ENCODE data around the gene DCN.

DCN gene

DNA sequence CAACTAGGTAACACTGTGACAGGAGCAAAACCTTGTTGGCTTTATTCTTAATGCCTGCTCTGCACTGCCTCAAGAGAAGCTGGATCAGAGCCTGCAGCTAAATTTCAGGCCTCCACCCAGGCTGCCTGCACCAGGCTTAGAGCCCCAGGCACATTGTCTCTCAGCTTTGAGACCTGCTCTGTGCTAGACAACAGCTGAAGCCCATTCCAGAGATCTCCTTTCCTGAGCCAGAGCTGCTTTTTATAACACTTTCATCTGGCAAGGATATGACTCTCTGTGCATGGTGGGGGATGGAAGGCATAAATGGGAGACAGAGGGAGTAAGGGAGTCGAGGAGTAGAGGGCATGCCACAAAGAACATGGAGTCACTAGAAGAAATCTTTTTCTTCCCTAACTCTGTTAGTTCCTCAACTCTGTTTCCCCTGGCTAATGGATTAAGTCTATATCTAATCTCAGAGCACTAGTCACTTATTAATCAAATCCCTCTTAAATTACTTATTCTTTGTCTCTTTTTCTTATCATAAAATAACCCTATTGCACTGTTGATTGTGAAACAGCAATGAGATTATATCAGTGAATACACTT, 44.2 kb downstream of the DCN start:
- no peak for DNase-seq (ENCODE audit: low spot score)

DNA sequence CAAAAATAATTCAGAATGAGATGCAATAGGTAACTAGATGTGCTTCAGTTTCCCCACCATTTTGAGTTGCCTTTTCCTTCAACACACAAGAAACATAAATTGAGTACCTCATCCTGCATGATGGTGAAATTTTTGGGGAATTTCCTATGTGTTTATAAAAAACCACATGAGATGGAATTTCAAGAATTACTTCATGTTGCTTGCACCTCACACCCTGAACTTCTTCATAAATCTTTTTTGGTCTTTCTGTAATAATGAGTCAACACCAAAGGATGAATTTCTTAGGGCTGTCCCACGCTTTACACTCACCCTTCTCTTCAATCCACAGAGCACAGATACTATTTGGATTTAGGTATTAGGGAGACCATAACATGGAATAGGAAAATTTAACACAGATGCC, 48.7 kb downstream of the DCN start:
- no peak for DNase-seq (ENCODE audit: low spot score)

DNA sequence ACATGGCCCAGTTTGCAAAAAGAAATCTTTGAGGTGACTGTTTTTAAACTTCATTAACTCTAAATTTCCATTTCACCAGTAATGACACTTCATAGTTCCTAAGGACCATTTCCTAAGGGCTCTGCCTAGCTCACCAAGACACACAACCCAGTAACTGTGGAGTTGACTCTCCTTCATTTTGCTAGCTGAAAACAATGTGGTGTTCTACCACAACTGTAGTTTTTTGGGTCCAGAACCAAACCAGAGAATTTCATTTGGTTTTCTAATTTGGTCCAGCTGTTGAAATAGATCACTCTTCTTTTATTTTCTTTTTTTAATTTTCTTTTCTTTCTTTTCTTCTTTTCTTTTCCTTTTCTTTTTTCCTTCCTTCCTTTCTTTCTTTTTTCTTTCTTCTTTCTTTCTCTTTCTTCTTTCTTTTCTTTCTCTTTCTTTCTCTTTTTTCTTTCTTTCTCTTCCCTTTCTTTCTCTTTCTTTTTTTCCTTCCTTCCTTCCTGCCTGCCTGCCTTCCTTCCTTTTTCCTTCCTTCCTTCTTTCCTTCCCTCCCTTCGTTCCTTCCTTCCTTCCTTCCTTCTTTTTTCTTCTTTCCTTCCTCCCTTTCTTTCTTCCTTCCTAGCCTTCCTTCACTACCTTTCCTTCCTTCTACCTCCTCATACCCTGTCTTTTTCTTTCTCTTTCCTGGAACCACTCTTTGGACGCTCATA, 52.8 kb downstream of the DCN start:
- DNase-seq (ENCODE audit: low spot score): no peak

DNA sequence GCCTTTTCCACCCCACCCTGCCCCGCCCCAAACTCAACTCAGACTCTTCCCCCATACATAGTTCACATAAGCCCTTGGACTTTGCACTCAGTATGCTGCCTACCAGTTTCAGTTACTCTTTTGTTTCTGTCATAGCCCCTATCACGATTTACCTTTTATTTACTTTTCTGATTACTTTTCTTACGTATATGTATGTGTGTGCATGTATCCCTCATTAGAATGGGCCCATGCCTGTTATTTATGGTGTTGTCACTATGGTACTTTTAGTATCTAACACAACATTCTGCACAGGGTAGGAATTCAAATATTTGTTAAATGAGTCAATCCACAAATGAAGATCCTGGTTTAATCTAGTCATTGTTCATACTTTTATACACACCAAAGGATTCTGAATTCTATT, 54.9 kb downstream of the DCN start:
- no peak for DNase-seq (ENCODE audit: low spot score)

DNA sequence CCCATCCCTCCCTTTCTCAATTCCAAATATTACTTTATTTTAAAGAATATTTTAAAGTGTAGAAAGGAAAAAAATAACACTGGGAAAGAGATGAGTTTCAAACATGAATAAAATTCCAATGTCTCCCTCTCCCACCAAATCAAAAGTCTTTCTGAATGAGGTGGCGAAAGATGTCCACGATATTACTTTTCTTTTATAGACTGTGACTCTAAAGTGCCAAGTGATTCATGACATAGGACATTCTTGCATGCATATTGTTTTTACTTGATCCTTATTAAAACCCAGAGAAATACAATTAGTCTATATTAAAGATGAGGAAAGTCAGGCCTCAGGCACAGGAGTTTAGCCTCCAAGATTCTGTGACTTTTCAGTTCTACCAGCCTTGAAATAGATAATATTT, 55.3 kb downstream of the DCN start:
- no peak for DNase-seq (ENCODE audit: low spot score)

DNA sequence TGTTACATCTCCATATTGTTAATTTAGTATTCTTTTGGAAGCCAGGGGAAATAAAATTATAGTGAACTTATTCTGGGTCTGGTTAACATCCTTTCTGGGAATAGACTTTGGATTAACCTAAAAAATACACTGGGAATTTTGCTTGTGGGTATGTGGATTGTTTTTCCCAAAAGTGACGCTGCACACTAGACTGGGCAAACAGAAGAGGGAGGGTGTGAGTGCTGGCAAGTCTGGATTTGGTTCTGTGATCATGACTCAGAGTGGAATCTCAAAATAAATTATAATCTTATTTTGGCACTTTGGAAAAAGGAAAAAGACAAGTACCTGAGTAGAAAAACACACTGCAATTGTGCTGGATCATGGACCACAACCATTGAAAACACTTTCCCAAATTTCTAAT, 56.1 kb downstream of the DCN start:
- DNase-seq (ENCODE audit: low spot score): no peak

DNA sequence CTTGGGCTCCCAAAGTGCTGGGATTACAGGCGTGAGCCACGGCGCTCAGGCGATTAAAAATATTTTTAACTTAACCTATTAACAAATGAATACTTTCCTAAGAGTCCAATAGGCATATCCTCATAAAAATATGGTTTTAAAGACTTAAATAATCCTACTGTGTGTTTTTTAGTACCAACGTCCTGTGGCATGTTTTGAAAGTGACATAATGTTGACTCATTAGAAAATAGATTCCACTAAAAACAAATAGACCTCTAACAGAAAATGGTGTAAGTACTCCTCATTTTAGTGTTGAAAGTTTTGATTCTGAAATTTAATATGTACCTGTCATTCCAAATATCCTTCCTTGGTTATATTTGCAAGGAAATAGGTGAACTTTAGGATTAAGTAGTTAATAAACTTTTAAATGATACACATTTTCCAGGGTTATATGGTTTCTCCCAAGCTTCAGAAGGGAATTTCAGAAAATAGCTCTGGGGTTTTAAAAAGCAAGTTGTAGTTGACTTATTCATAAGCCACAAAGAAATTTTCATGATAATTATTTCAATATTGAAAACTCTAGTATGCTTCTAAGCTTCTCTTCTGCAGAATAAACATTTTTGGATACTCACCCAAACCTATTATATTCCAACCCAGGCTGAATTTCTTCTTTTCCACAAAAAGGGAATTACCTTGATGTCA, 59.2 kb downstream of the DCN start:
- no peak for DNase-seq (ENCODE audit: low spot score)

DNA sequence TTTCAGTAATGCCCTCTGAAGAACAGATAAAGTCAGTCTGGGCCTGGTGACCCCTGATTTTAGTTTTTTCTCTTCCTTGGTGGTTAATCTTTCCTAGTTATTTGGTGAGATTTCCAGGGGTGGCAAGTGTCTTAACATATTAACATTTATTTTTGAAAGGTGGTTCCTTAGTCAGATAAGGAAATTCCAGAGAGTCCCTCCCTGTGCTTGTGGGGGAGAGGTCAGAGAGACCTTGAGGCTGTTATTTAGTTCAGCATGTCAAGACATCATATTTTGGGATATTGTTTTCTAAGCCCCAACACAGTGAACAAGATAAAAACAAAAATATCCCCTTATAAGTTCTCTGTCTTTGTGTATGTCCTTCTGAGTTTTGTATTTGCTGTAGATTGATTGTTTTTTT, 61.8 kb downstream of the DCN start:
- no peak for DNase-seq (ENCODE audit: low spot score)

DNA sequence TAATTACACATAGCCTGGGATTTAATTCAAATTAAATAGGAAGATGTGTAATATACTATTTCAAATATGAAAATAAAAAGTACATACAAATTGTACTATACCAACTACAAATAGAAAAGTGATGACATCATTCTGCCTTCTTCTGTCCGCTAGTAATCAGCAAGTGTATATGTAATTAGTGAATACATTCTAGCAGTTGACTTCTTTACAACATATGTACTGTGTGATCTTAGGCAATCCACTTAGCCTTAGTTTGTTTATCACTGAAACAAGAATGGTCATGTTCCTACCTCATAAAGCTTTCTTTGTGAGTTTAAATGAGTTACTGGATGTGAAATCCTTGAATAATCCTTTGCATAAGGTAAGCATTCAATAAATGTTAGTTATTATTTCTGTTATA, 63.5 kb downstream of the DCN start:
- no peak for DNase-seq (ENCODE audit: low spot score)

DNA sequence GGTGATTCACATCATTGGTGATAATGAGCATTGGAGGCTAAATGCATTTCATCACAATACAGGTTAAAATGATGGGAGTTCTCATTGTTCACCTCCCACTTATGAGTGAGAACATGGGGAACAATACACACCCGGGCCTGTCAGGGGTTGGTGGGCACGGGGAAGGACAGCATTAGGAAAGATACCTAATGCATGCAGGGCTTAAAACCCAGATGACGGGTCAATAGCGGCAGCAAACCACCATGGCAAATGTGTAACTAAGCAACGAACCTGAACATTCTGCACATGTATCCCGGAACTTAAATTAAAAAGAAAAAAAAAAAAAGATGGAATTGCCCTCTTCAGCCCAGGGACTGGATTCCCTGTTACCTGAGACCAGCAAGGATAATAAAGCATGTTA, 69.0 kb downstream of the DCN start:
- DNase-seq (ENCODE audit: low spot score): no peak

DNA sequence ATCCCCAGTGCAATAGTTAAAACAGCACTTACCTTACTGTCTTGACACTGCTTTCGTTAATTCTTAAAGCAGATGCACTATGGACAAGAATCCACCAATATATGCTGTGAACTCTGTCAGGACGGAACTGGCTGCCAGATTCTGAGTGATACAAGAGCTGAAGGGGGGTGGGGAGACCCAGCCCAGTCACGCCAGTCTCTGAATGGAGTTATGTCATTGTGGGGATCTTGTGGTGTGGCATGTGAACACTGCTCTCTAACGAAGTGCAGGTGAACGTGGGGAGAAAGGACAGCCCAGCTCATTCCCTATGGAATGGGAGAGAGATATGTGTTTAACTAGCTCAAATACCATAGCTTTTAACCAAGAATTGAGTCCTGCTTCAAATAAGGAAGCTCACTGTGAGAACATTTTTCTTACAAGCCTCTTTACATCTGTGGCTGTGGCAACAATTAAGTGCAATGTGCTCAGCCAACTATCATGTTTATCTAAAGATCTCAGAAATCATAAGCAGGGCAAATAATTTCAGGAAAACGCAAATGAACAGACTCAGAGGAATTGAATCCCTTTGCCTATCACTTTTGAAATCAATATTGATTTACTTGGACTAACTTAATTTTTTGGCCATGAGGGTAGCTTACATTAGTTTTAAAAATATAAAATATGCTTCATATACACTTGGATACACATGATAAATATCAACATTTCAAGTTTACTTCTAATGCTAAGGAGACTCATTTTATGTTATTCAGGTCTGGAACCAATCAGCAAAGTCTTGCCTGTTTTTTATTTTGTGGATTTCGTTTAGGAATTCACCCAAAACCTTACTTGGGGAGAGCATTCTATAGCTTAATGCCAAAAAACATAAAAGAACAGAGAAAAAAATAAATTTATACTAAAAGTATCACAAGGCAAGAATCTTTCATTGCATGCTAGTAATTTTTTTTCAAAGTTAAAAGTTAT, 71.0 kb downstream of the DCN start, which contains the start of gene LUM:
LUM (minus strand) TSS at position 129 of the 960 bp plus-strand sequence. CDS start 2,515 bp downstream, outside the sequence.
- DNase-seq (ENCODE audit: low spot score): peak; percentile 2

DNA sequence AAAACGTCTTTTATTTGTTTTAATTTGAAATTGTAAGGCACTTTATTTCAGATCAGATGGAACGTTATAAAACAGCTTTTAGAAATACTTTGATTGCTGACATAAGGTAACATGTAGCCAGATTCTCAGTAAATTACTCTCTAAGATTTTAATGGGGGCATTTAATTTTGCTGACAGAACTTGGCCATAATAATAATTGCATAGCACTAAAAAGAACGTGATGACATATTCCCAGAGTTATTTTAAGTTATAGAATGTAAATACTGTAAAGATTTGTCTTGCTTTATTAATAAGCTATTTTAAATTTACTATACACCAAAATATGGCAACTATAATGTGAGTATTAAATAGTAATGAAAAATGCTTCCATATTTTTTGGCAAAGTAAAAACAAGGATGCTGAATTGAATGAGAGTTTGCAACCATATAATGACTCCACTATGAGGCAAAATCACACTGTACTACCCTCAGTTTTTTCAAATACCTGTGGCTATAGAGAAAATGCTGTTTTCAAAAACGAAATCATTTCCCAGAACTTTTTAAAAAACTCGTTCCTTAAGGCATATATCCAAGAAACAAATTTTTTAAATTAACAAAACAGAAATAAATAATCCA, 72.2 kb downstream of the DCN start:
- DNase-seq (ENCODE audit: low spot score): no peak

DNA sequence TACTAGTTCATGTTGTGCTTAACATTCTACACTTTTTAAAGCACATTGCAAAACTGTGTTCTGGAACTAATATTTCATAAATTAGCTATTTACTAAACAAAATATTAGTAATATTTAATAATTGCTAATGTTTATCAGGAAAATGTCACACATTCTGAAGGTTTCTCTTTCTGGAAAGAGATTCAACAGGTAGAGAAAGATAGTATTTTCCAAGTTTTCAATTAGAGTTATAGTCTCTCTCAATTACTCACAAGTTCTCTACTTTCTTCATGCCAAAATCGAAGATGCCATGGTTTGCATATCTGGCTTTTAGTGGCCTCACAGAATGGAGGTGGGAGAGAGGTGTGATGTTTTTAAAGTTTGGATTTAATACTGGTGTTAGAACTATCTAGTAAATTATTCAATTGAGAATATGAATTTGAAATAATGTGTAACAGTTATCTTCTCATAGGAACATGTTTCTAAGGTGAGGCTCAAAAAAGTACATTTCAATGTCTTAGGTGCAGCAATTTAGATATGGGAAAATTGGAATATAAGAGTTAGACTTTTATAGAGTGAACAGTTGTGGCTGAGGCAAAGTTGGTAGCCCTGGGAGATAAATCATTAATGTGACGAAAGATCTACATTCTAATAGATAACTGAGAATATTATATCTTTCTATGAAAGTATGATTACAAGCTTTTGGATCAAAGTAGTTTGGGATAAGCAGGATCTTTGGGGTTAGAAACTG, 72.9 kb downstream of the DCN start:
- DNase-seq (ENCODE audit: low spot score): no peak

DNA sequence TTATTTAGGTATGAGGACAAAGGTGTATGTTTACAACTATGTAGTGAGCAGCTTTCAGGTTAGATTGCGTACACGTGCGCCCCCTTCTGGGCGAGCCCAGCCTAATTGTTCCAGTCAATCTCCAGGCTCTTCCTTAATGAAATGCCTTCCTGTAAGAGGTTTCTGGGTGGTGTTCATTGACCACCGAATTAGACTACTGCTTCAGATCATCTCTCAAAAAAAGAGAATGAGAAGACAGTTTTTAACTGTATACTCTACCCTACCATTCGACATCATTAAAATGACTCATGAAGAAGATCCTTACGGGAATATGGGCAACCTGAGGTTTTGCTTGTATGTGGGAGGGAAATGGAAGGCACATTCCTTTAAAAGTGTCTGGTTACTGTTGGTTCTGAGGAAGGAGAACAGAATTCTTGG, 73.5 kb downstream of the DCN start:
- peak; percentile 45 for DNase-seq (ENCODE audit: low spot score)

DNA sequence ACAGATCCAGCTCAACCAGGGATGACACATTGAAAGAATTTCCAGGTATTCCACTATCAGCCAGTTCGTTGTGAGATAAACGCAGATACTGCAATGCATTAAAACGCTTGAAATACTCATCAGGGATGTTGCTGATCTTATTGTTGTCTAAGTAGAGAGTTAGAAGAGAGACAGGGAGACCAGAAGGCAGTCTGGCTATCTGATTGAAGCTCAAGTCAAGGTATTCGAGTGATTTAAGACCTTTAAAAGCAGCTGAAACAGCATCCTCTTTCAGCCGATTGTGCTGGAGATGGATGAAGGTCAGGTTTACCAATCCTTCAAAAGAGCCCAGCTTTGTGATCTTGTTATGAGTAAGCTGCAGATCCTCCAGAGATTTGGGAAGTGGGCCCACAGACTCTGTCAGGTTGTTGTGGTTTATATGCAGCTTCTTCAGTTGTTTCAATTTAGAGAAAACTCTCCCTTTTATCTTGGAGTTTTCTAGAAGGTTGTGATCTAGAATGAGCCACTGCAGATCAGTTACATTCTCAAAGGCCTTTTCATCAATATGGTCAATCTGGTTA, 74.3 kb downstream of the DCN start:
- DNase-seq (ENCODE audit: low spot score): no peak

DNA sequence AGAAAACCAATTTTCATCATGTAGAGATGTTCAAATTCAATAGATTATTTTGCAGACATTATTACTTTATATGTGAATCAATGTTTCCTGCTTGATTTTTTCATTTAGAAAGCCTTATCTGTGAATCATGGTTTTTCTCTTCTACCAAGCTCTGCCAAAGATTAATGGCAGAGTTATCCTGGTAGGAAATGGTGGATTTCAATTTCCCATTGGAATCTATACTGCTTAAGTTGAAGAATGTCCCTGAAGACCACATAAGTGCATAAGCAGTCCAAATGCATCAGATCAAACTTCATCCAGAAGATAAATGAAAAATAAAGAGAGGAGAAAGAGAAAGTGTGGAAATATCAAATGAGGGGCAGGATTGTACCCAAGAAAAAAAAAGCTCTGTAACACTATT, 76.3 kb downstream of the DCN start:
- DNase-seq (ENCODE audit: low spot score): no peak

DNA sequence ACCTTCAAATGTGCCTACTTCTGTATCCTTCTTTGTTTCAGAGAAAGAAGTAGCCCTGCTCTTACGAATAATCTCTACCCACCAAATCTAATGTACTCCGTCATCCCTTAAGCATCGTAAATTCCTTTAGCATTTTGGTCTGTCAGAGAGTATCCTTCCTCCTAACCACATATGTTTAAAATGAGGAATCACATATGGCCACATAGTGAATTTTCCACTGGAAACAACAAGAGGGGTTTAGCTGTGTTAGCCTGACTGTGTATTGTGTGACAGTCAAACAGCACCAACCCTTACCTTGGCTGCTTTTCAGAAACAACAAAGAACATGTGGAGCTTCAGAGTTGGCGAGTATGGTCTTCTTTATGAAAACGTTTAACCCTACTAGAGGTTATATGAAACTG, 76.8 kb downstream of the DCN start:
- no peak for DNase-seq (ENCODE audit: low spot score)

DNA sequence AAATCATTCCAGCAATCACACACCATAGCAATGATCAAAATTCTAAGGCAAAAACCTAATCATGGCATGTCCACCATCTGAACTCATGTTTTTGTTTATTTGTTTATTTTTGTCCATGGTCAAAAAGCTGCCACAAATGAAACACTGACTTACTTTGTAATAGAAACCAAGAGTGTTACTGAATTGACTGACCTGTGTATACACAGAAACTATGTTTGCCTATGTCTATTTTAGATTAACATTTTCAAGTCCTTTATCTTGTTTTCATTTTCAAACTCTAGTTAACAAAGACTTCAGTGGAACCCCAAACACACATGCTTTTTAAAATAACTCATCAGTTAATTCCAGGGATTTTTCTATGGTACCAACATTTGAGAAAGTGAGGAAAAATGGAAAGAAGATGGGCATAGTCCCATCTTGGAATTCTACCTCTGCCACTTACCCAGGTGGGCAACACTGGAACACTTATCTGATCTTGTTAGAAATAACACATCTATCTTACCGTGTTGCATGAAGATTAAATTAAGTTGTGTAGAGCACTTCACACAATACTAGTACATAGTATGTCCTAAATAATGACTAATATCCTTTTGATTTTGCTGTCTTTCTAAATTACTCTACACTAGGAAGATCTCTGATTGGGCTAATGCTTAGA, 77.7 kb downstream of the DCN start:
- no peak for DNase-seq (ENCODE audit: low spot score)

DNA sequence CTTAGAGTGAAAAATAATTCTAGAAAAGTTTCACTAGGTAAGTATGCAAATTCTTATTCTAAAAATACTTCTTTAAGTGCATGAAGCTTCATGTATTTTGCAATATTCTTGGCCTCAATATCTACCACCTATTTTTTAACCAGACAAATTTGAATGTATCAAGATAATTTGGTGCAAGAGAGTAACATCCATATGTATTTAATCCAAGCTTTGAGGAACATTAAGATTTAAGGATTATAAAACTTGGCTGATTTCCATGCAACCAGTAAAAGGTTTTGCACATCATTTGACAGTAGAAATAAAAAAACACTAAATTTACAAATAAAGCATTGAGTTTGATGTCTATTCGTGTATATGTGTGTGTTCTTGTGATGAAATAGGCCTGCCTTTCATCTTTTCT, 79.0 kb downstream of the DCN start:
- no peak for DNase-seq (ENCODE audit: low spot score)

DNA sequence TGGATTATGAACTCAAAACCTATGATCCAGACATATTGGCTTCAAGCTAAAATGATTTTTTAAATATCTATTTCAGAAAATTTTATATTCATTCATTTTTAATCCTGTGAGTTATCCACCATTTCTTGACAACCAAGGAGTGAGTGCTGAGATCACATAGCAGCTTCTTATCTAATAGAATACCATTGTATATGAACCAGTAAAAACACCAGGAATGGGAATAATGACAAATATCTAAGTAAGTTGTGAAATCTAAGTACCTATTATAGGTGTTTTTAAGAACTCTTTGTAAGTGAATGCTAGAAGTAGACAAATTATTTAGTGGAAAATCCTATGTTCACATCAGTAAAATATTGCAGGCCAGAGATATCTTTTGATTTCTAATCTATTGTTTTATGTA, 79.5 kb downstream of the DCN start:
- DNase-seq (ENCODE audit: low spot score): no peak
